ENCODE data around the gene SLC4A11.
"Not testable (repeated sequence)": the region's sequence is repeated elsewhere in the genome, so short reads cannot be mapped to it uniquely, and the experiment has no call there.

The SLC4A11 gene

GRCh38 chr20:3227936-3228749, 10.8 kb downstream of the SLC4A11 start:
- no peak for DNase-seq (ENCODE audit: low read depth in 2 of 2)

- DNase-seq (ENCODE audit: low read depth in 2 of 2) = no peak
Observed at GRCh38 chr20:3227506-3227905, 11.5 kb downstream of the SLC4A11 start.

DNA sequence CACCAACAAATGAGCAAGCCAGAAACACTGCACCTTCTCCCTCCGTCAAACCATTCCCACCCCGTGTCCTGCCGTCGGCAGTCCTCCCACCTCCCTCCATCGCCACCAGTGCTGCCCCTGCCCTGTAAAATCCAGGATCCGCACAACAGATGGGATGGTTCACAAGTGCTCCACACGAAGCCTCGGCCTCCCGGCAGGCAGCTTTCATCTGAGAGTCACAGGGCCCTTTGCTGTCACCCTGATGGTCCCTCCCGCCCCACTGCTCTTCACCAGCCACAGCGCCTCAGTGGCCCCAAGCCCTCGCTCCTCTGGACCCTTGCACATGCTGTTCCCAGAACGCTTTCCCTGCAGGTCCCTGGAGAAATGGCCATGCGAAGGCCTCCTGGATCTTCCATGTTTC, 12.1 kb downstream of the SLC4A11 start:
- no peak for DNase-seq (ENCODE audit: low read depth in 2 of 2)

- no peak for DNase-seq (ENCODE audit: low read depth in 2 of 2)
Observed at GRCh38 chr20:3226093-3226492, 12.9 kb downstream of the SLC4A11 start.

DNA sequence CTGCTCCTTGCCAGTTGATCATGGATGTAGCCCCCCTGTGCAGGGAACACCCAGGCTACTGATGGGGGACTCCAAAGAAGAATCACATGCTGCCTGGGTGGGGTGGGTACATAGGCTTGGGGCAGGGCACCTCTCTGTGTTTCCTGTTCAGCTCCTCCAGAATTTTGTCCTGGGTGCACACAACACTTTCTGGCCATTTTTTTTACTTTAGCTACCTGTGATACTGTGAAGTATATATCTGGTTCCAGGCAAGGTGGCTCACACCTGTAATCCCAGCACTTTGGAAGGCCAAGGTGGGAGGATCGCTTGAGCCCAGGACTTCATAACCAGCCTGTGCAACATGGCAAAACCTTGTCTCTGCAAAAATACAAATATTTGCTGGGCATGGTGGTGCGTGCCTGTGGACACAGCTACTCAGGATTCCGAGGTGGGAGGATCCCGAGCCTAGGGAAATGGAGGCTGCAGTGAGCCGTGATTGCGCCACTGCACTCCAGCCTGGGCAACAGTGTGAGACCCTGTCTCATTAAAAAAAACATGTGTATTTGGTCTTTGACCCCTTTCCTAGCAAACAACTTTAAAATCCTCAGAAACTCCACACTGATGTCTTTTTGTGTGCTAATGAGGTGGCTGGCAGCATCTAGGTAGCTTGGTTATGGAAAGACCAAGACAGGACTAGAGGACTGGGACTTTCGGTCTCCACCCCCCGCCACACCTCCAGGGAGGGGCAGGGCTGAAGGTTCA, 14.1 kb downstream of the SLC4A11 start:
- DNase-seq (ENCODE audit: low read depth in 2 of 2) = no peak

DNA sequence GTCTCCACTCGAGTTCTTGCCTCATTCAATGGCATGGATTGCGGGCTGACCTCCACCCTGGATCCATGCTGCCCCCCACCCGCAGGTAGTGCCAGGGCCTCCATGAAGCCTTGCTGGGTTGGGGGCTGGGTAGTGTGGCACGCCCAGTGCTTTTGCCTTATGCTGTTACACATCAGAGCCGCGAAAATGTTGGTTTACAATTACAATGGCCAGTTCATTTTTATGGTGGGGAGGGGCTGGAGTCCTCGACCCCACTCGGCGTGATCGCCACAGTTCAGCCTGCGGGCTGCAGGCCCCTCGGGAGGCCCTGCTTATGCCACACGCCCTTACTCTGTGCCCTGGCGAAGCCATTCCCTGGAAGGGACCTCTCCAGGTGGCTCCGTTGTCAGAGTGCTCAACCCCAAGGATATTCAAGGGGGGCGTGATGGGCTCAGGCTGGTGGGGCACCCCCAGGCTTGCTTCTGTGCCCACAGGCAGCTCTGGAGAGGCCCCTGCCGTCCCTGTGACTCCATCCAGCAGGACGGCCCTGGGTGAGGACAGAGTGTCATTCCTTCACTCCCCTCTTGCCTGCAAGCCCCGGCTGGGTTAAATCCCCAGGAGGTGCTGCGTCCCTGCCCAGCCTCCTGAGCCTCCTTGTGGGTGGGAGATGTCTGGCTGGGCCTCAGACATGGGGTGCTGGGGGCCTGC, 14.9 kb downstream of the SLC4A11 start:
- DNase-seq (ENCODE audit: low read depth in 2 of 2) = no peak

DNA sequence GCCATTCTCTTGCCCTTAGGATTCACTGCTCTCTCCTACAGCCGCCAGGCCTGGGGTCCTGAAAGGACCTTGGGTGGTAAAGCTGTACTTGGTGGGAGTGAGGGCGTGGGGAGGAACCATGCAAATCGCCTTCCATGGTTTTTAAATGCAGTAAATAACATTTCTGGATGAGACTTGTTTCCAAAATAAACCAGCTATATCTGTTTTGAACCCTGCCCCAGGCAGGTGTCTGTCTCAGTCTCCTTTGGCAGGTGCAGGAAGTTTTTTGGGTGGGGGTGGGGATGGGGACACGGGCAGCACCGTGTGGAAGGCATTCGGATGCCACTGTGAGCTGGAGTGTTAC, 15.4 kb downstream of the SLC4A11 start:
- no peak for DNase-seq (ENCODE audit: low read depth in 2 of 2)

GRCh38 chr20:3222635-3223600, 16.1 kb downstream of the SLC4A11 start:
- DNase-seq (ENCODE audit: low read depth in 2 of 2) = no peak

- no peak for DNase-seq (ENCODE audit: low read depth in 2 of 2)
Observed at GRCh38 chr20:3221398-3222226, 17.4 kb downstream of the SLC4A11 start.

DNA sequence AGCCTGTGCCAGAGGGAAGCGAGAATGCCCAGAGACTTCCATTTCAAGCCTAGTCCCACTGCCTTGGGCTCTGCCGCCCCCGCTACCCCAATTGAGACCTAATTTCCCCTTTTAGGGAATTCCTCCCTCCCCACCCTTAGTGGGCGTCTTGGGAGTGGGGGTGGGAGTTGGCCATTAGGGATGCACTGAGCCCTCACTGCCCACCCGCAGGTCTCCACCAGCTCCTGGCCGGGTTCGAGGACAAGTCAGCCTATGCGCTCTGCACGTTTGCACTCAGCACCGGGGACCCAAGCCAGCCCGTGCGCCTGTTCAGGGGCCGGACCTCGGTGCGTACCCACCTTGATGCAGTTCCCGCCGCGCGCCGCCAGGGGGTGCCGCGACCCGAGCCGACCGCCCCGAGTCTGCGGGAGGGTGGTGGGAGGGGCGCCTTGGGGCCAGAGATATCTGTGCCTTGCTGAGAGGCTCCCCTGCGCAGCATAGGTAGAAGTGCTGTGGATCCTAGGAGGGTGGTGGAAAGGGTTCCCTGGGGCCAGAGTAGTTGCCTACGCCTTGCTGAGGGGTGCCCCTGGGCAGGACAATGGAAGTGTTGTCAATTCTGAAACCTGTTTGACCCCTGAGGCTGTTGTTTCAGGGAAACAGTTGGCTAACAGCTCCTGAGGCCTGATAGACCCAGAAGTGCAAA, 20.5 kb downstream of the SLC4A11 start:
- DNase-seq (ENCODE audit: low read depth in 2 of 2) = peak; percentile 38 to 52

DNA sequence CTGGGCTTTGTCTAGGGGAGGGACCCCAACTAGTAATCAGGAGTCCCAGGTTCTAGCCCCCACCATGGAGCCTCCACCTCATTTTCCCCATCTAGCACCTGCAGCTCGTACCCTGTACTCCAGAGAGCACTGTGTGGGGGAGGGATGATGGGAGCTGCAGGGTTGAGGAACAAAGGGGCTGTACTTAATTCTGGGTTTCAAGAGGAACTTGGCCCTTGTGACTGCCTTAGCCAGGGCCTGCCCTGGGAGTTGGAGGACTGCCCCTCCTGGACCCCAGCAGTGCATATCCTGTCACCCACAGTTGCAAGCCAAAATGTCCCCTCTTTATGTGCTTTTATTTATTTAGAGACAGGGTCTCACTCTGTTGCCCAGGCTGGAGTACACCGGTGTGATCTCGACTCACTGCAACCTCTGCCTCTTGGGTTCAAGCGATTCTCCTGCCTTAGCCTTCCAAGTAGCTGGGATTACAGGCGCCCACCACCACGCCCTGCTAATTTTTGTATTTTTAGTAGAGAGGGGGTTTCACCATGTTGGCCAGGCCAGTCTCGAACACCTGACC, 23.6 kb downstream of the SLC4A11 start:
- DNase-seq (ENCODE audit: low read depth in 2 of 2) = not testable (repeated sequence)

DNA sequence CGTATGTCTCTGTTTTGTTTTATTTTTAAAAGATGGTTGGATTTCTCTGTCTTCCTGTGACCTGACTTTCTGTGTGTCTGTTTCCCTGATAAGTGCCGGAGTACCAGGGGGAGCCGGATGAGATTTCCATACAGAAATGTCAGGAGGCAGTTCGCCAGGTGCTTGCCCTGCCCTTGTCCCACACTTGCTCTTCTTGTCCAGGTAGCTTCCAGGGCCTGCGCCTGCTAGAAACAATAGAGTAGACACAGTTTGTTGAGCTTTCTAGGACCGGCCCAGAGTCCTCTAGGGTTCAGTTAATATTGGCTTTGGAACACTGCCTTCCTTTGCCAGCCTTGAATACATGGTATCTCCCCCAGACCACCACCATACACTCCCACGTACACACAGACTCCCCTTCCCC, 25.8 kb downstream of the SLC4A11 start:
- no peak for DNase-seq (ENCODE audit: low read depth in 2 of 2)

DNA sequence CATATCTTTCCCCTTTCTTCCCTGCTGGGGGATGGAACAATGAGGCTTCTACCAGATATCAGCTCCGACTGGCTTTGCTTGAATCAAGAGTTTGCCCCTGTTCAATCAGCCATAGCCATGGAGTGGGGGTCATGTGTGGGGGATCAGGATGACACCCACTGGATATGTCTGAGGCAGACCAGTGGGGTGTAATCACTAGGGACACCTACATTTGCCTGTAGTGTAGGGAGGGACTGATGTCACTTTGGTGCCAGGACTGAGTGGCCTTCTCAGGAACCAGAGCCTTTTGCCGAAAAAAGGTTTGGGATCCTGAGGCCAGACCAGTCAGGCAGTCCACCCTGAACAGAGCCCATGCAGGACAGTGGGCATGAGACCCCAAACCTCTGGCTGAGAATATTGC, 28.6 kb downstream of the SLC4A11 start:
- no peak for DNase-seq (ENCODE audit: low read depth in 2 of 2)

GRCh38 chr20:3209946-3210317, 29.1 kb downstream of the SLC4A11 start:
- no peak for DNase-seq (ENCODE audit: low read depth in 2 of 2)

- peak; percentile 19 to 31 for DNase-seq (ENCODE audit: low read depth in 2 of 2)
Observed at GRCh38 chr20:3209257-3209945, 29.6 kb downstream of the SLC4A11 start, which contains the start of gene ITPA. Gene ITPA (plus strand): TSS chr20:3209498. CDS start chr20:3209552, 54 bp downstream.

DNA sequence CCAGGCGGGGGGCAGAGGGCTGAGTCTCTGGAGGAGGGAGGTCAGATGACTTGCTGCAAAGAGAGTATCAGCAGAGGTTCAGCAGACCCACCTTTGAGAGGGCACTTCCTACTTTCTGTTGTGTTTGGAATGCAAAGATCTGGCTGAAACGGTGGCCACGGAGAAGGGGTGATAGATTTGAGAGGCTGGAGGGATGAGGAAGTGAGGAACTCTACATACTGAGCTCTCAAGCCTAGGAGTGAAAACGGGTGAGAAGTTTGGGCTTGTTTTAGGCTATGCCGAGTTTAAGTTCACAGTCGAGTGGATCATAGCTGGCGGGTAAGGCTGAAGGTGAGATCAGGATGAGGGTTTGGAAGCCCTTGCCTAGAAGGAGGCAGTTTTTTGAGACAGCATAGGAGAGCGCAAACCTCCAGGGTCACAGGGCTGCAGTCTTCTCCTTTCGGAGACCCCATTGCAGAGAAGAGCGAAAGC, 30.2 kb downstream of the SLC4A11 start:
- no peak for DNase-seq (ENCODE audit: low read depth in 2 of 2)

DNA sequence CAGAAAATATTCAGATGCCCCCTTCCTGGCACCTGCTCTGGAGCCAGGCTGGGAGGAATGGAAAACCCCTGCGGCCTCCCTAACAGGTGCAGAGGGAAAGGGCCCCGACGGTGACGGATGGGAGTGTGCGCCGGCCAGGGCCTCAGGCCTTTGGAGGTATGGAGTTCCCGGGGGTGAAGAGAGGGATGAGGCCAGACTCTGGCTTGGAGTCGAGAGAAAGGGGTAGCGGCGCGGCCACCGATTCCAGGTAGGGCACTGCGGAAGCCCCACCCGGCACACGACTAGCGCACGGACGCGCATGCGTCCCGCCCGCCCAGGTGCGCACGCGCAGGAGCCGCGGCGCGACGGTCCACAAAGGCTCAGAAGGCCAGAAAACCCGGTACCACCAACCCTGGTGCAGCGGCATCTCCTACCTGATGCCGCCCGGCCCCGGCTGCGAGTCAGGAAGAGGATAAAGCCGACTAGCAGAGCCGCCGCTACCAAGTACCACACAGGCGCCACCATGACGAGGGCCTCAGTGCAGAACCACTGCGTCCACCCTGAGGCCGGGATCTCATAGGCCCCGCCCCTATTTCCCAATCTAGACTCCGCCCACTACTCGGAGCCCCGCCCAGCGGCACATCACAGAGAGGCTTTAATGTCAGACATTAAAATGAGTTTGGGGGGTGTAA, 34.7 kb downstream of the SLC4A11 start, which contains the start of gene DDRGK1:
Gene DDRGK1 (minus strand): TSS at position 559 of the 671 bp plus-strand sequence. CDS start 55 bp downstream, at position 504.
- peak; percentile 80 to 86 for DNase-seq (ENCODE audit: low read depth in 2 of 2)

All from activated CD8-positive, alpha-beta memory T cell treated with anti-CD3 and anti-CD28 coated beads for 4 hours (primary cell).